T-helper 2 cell treated with Interferon-gamma antibody and Interleukin-4, amounts not matched to agents 100 ng/mL and 5 ng/mL, for 36 hours (primary cell): Measurements from ENCODE around the gene UPP1. TPM values are rescaled to one million over a fixed set of nuclear protein-coding genes. Genes with fewer than 3 reads are reported as not detected.

Experiments
- intact Hi-C: fragments of 100-400 bp; cut with micrococcal nuclease; formaldehyde crosslinking; loops from one replicate; pipeline ENCODE4 v1.15.1; 2023
- total RNA-seq: library from RNA; stranded (reverse); gene quantifications from 2 replicates; pipeline ENCODE4 v1.2.3, GENCODE V29; 2022

UPP1 gene
- total RNA-seq, 1 donor from 2014 or later, result 75.0 TPM

GRCh38 chr7:48149058-48149457 lies 60.0 kb downstream of the UPP1 start:
- intact Hi-C loops, result no loop called here

- intact Hi-C loops, result no loop called here
Measured at GRCh38 chr7:48150086-48150485, 61.0 kb downstream of the UPP1 start.

DNA sequence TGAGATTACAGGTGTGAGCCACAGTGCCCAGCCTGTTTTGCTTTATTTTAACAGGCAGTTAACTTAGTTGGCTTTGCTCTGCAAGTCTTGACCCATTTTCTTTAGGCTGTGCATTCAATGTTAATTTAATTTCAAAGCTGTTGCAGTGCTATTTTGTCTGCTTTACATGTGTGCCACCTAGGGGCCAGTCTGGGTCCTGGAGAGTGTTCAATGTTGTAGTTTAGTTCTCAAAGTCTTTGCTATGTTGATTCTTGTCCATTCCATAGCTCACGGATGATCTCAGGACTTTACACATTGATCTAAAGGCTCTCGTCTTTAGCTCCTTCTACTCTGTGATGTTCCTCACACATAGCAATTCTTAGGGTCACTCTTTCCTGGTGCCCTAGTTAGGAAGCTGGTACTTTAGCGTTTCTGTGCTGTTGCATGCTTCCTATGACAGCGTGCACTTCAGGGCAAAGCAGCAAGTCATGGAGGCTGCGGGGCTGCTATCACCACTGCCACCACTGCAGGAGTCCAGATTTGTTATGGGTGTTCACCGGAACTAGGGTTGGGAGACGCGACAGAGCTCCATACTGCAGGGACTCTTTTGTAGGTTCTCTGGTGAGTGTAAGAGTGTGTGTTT lies 65.8 kb downstream of the UPP1 start:
- intact Hi-C loops, result loop anchor here (1.0 kb wide), 2 partner anchors 45 to 210 kb away; no protein-coding TSS in a partner anchor

Other genes starting within 250 kb of the UPP1 start
- gene PKD1L1, start 140.8 kb upstream of the UPP1 start, total RNA-seq, result 0.09 and 0.11 TPM in 2 replicates
- 41.6 and 44.8 TPM in 2 replicates for gene HUS1, start 109.7 kb upstream of the UPP1 start, total RNA-seq
- 0.41 TPM in 1 of 2 replicates, not detected in the other for gene SUN3, start 60.2 kb upstream of the UPP1 start, total RNA-seq
- 0.11 TPM in 1 of 2 replicates, not detected in the other for gene C7orf57, start 53.7 kb upstream of the UPP1 start, total RNA-seq
- 0.02 TPM in 1 of 2 replicates, not detected in the other for gene ABCA13, start 82.2 kb downstream of the UPP1 start, total RNA-seq